OCI-LY3 (cell line): Measurements from ENCODE around the gene KLHL12.

ENCODE experiments used
- H2AFZ ChIP-seq: fragments of 200-600, 300-600 bp; shearing (Covaris generic); 2 replicates; pipeline ENCODE4 v1.6.0; 2014; ENCODE audit warnings: antibody characterized with exemption, low read depth, low read length
- H3K27ac ChIP-seq: fragments of 200-600, 300-600 bp; sonication (generic); 2 replicates; pipeline ENCODE4 v1.5.1; 2014; ENCODE audit warnings: mild to moderate bottlenecking, low read length, moderate library complexity, mixed read lengths
- H3K27me3 ChIP-seq: fragments of 200-600, 300-600 bp; sonication (generic); 2 replicates; pipeline ENCODE4 v1.6.1; 2014; ENCODE audit warnings: low read depth, low read length, mixed read lengths
- H3K36me3 ChIP-seq: fragments of 200-600, 300-600 bp; sonication (generic); replicated peaks from 2 replicates; pipeline ENCODE3; 2014; ENCODE audit warnings: low read depth, low read length, mixed read lengths
- H3K4me1 ChIP-seq: fragments of 300-600, 200-600 bp; sonication (generic); 2 replicates; pipeline ENCODE4 v1.6.1; 2014; ENCODE audit warnings: low read length, mixed read lengths
- H3K4me2 ChIP-seq: fragments of 200-600, 300-600 bp; sonication (generic); 2 replicates; pipeline ENCODE4 v1.6.1; 2014; ENCODE audit warnings: low read length, mixed read lengths
- H3K4me3 ChIP-seq: fragments of 300-600, 200-600 bp; sonication (generic); 2 replicates; pipeline ENCODE4 v1.5.1; 2014; ENCODE audit warnings: antibody characterized with exemption, mild to moderate bottlenecking, low read length, moderate library complexity
- H3K79me2 ChIP-seq: fragments of 300-600, 200-600 bp; shearing (Covaris generic); 2 replicates; pipeline ENCODE4 v1.6.1; 2014; ENCODE audit warnings: mild to moderate bottlenecking, low read length, mixed read lengths
- H3K9ac ChIP-seq: fragments of 300-600, 200-600 bp; shearing (Covaris generic); 2 replicates; pipeline ENCODE4 v1.6.0; 2014; ENCODE audit warnings: mild to moderate bottlenecking, low read length, moderate library complexity
- H3K9me3 ChIP-seq: fragments of 200-600, 300-600 bp; shearing (Covaris generic); 2 replicates; pipeline ENCODE4 v1.6.1; 2014; ENCODE audit warnings: low read length, mixed read lengths; ENCODE audit not compliant: insufficient read depth
- H4K20me1 ChIP-seq: fragments of 200-600, 300-600 bp; sonication (generic); 2 replicates; pipeline ENCODE4 v1.6.1; 2016; ENCODE audit warnings: low read length, mixed read lengths; ENCODE audit not compliant: insufficient read depth
- CTCF ChIP-seq: fragments of 200-600, 300-600 bp; sonication (generic); IDR thresholded peaks from 2 replicates; pipeline ENCODE4 v1.5.1; 2014; ENCODE audit warnings: antibody characterized with exemption, low read length, low read depth
- EZH2phosphoT487 ChIP-seq: fragments of 200-600 bp; shearing (Covaris generic); IDR thresholded peaks from 2 replicates; pipeline ENCODE4 v1.6.1; 2018; ENCODE audit warnings: antibody characterized with exemption, mixed run types, low read depth

Gene KLHL12

GRCh38 chr1:202952099-202952498, 25.1 kb upstream of the KLHL12 start:
- Histone ChIP-seq H3K4me2 (no peak overlapping the region), H3K27ac (no peak overlapping the region), H3K79me2 (peaks cover 63% of the 10 kb centered on the region), H3K4me3 (no peak overlapping the region), H3K36me3 (peaks cover 23% of the 10 kb centered on the region), H4K20me1 (peaks cover 55% of the 10 kb centered on the region), H3K9me3 (no peaks in the 10 kb centered on the region), H3K27me3 (no peaks in the 10 kb centered on the region), H3K9ac (no peak overlapping the region), H2AFZ (no peak overlapping the region), H3K4me1 (peaks cover 7% of the 10 kb centered on the region)
- no peak for TF ChIP-seq EZH2phosphoT487
- no peak for TF ChIP-seq CTCF

DNA sequence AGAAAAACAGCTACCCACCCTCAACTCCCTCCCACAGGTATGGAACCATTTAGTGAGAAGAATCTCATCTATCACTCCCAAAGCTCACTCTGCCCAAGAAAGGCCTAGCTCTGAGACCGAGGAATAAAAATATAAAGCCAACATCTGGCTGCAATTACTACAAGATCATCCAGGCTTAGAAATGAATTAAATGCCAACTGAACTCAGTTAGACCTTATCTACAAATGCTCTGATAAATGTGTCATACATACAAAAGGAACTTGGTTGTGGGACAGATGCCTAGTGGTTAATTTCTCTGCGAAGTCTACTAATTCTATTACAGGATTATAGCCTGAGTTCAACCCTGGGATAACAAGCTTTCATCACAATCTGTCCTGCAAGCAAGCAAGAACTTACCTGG, 24.4 kb upstream of the KLHL12 start:
- no peak overlapping the region for H3K27ac ChIP-seq
- TF ChIP-seq CTCF: no peak
- no peak for TF ChIP-seq EZH2phosphoT487
- H3K9ac ChIP-seq: no peak overlapping the region
- peaks cover 24% of the 10 kb centered on the region for H3K36me3 ChIP-seq
- no peak overlapping the region for H3K4me2 ChIP-seq
- H3K9me3 ChIP-seq: no peaks in the 10 kb centered on the region
- no peak overlapping the region for H3K4me3 ChIP-seq
- no peaks in the 10 kb centered on the region for H3K4me1 ChIP-seq
- peaks cover 48% of the 10 kb centered on the region for H4K20me1 ChIP-seq
- peaks cover 57% of the 10 kb centered on the region for H3K79me2 ChIP-seq
- no peaks in the 10 kb centered on the region for H3K27me3 ChIP-seq
- no peak overlapping the region for H2AFZ ChIP-seq

GRCh38 chr1:202945483-202945882, 18.4 kb upstream of the KLHL12 start:
- Histone ChIP-seq H3K27ac (no peak overlapping the region), H3K27me3 (no peaks in the 10 kb centered on the region), H3K36me3 (peaks cover 65% of the 10 kb centered on the region), H3K9me3 (no peaks in the 10 kb centered on the region), H3K4me2 (no peak overlapping the region), H3K4me1 (no peaks in the 10 kb centered on the region), H3K79me2 (no peaks in the 10 kb centered on the region), H4K20me1 (peaks cover 2% of the 10 kb centered on the region; the same call in 1 of the 2 replicates), H3K9ac (no peak overlapping the region), H3K4me3 (no peak overlapping the region), H2AFZ (no peak overlapping the region)
- TF ChIP-seq CTCF (no peak), EZH2phosphoT487 (no peak)

DNA sequence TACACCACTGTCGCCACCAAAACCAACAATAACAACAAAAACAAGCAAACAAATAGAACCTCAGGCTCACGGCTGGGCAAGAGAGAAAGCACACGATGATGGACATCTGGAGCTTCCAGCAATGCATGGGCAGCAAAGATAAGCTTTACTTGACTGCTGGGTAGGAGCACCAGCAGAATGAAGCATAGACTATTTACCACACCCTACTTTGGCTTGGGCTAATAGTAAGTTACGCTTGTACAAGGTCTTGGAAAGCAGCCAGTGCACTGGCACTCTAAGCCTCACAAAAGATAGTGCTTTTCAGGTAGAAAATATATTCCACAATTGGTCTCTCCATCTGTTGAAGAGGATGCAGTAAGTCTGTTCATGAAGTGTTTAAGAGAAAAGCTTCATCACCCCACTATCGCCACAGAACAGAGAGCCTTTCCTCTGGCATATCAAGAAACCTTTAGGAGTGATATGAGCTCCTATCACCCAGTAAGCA, 17.4 kb upstream of the KLHL12 start:
- no peak overlapping the region for H3K9ac ChIP-seq
- H3K79me2 ChIP-seq: no peaks in the 10 kb centered on the region
- no peak overlapping the region for H3K4me2 ChIP-seq
- no peaks in the 10 kb centered on the region; the same call in 1 of the 2 replicates for H4K20me1 ChIP-seq
- no peak overlapping the region for H3K4me3 ChIP-seq
- peaks cover 61% of the 10 kb centered on the region for H3K36me3 ChIP-seq
- no peak overlapping the region for H2AFZ ChIP-seq
- H3K9me3 ChIP-seq: no peaks in the 10 kb centered on the region
- no peak overlapping the region for H3K27ac ChIP-seq
- no peaks in the 10 kb centered on the region for H3K27me3 ChIP-seq
- H3K4me1 ChIP-seq: no peaks in the 10 kb centered on the region
- no peak for TF ChIP-seq EZH2phosphoT487
- TF ChIP-seq CTCF: no peak
